Endothelial cell of umbilical vein (primary cell): Measurements from ENCODE around the gene TBCD. TPM values are rescaled to one million over a fixed set of nuclear protein-coding genes. Genes with fewer than 3 reads are reported as not detected.

Experiments
- BruUV-seq: library from RNA; stranded (reverse); fragments of 400-500 nt; replicated peaks from 2 replicates; lab custom pipeline; 2021; lab: Mats Ljungman, UMichigan
- CTCF ChIA-PET: fragments of 300-600, 350-600 bp; sonication (Branson Sonifier 250); formaldehyde crosslinking; loops from one replicate; lab custom pipeline; 2021; ENCODE audit warnings: antibody characterized with exemption, inconsistent platforms; lab: Charles Lee
- POLR2A ChIA-PET: fragments of 300-600, 350-600 bp; sonication (Branson Sonifier 250); formaldehyde crosslinking; loops from one replicate; lab custom pipeline; 2021; ENCODE audit warnings: antibody characterized with exemption, inconsistent platforms; lab: Charles Lee
- DNase-seq: peaks from one replicate; pipeline ENCODE4 v3.0.0-alpha.2; 2011; ENCODE audit warnings: low read depth, low spot score
- FAIRE-seq: peaks from 2 replicates; lab custom pipeline; 2011; peaks lifted over from hg19 to GRCh38; lab: Jason Lieb, UNC
- H2AFZ ChIP-seq: 2 replicates; pipeline ENCODE4 v1.6.0; 2012; ENCODE audit warnings: low read depth, low read length, control low read depth, inconsistent platforms
- H3K27ac ChIP-seq: 2 replicates; pipeline ENCODE4 v1.5.1; 2011; ENCODE audit warnings: low read depth, mild to moderate bottlenecking, control low read depth, low read length, moderate library complexity; ENCODE audit not compliant: insufficient read depth
- H3K27me3 ChIP-seq, 2 experiments: 2 replicates each; pipeline versions ENCODE4 v1.6.0 to v1.6.1; 2011; ENCODE audit warnings: low read length in 2 of 2, mixed read lengths in 1 of 2; ENCODE audit not compliant: control insufficient read depth in 2 of 2, insufficient read depth in 2 of 2
- H3K36me3 ChIP-seq, 2 experiments: 2 replicates in 1 of 2; 3 replicates in 1 of 2; pipeline ENCODE4 v1.5.1; 2011; ENCODE audit warnings: low read length in 2 of 2, mild to moderate bottlenecking in 1 of 2, moderate library complexity in 1 of 2; ENCODE audit not compliant: control insufficient read depth in 2 of 2, insufficient read depth in 2 of 2; ENCODE audit errors: extremely low read depth in 1 of 2
- H3K4me1 ChIP-seq: 3 replicates; pipeline ENCODE4 v1.5.1; 2011; ENCODE audit warnings: mild to moderate bottlenecking, low read length; ENCODE audit not compliant: control insufficient read depth, insufficient read depth; ENCODE audit errors: extremely low read depth
- H3K4me2 ChIP-seq: 2 replicates; pipeline ENCODE4 v1.6.1; 2011; ENCODE audit warnings: low read length, control low read depth, mixed read lengths; ENCODE audit not compliant: insufficient read depth
- H3K4me3 ChIP-seq, 3 experiments: fragments of 200-600 bp in 1 of 3; sonication (generic), shearing (Covaris generic) in 1 of 3; replicated peaks in 1 of 3; 2 replicates each; pipeline ENCODE4 v1.5.1; 2011 to 2016; ENCODE audit warnings: control low read depth in 3 of 3, low read length in 3 of 3, mild to moderate bottlenecking in 2 of 3, inconsistent platforms in 1 of 3, low read depth in 1 of 3, moderate library complexity in 1 of 3; ENCODE audit not compliant: insufficient read depth in 1 of 3
- H3K79me2 ChIP-seq: 2 replicates; pipeline ENCODE4 v1.6.0; 2012; ENCODE audit warnings: low read length, inconsistent platforms; ENCODE audit not compliant: control insufficient read depth, insufficient read depth
- H3K9ac ChIP-seq: replicated peaks from 2 replicates; pipeline ENCODE3; 2011; ENCODE audit warnings: low read length, control low read depth; ENCODE audit not compliant: insufficient read depth; ENCODE audit errors: extremely low read depth
- H3K9me1 ChIP-seq: replicated peaks from 3 replicates; pipeline ENCODE4 v1.6.0; 2011; ENCODE audit warnings: mild to moderate bottlenecking, low read length; ENCODE audit not compliant: control insufficient read depth, insufficient read depth; ENCODE audit errors: extremely low read depth
- H3K9me3 ChIP-seq: replicated peaks from 2 replicates; pipeline ENCODE4 v1.5.1; 2012; ENCODE audit warnings: low read length, inconsistent platforms; ENCODE audit not compliant: control insufficient read depth, insufficient read depth
- H4K20me1 ChIP-seq: replicated peaks from 2 replicates; pipeline ENCODE3; 2011; ENCODE audit warnings: mild to moderate bottlenecking, low read length; ENCODE audit not compliant: control insufficient read depth, insufficient read depth; ENCODE audit errors: extremely low read depth
- EZH2 ChIP-seq: IDR thresholded peaks from 2 replicates; pipeline ENCODE4 v1.6.1; 2012; ENCODE audit warnings: borderline replicate concordance, low read depth, mild to moderate bottlenecking, moderate library complexity, low read length, inconsistent platforms; ENCODE audit not compliant: severe bottlenecking
- FOS ChIP-seq: IDR thresholded peaks from 2 replicates; pipeline ENCODE4 v1.6.1; 2011; ENCODE audit warnings: mild to moderate bottlenecking, low read length, moderate library complexity, borderline replicate concordance; ENCODE audit not compliant: insufficient read depth
- GATA2 ChIP-seq: IDR thresholded peaks from 2 replicates; pipeline ENCODE4 v1.7.0; 2011; ENCODE audit warnings: low read depth, mild to moderate bottlenecking, moderate library complexity, mixed read lengths, low read length; ENCODE audit not compliant: insufficient read length, insufficient read depth
- JUN ChIP-seq: IDR thresholded peaks from 2 replicates; pipeline ENCODE4 v1.6.1; 2011; ENCODE audit warnings: borderline replicate concordance, low read depth; ENCODE audit not compliant: insufficient read length, insufficient read depth
- MYC ChIP-seq: IDR thresholded peaks from one replicate; pipeline ENCODE4 v1.6.1; 2011; ENCODE audit warnings: mild to moderate bottlenecking, low read depth, low read length
- POLR2A ChIP-seq: IDR thresholded peaks from 2 replicates; pipeline ENCODE4 v1.6.1; 2012; ENCODE audit warnings: low read depth, mild to moderate bottlenecking, control low read depth, low read length
- dilution Hi-C: fragments of 300-500 bp; cut with MboI; formaldehyde crosslinking; loops from one replicate; pipeline ENCODE4 v1.15.0; 2019; ENCODE audit warnings: low sequenced_read_pairs; ENCODE audit not compliant: extremely low pct_ligation_motif_present
- intact Hi-C: fragments of 100-400 bp; cut with micrococcal nuclease; formaldehyde crosslinking; loops from one replicate; pipeline ENCODE4 v1.10.0; 2022
- polyA plus RNA-seq, 4 experiments: library from polyadenylated mRNA; depleted of rRNA in 3 of 4; stranded (reverse) in 3 of 4; unstranded in 1 of 4; fragments of >200 nt; gene quantifications; 2 replicates each; pipeline versions ENCODE4 v1.2.1 to v1.2.3, GENCODE V29; 2011 to 2012; ENCODE audit warnings: missing spikeins in 1 of 4
- total RNA-seq: library from RNA; stranded (reverse); gene quantifications from 2 replicates; pipeline ENCODE4 v1.2.3, GENCODE V29; 2021
- TF ChIP-seq, protein P1 (sequence below), 2 donors: IDR thresholded peaks; 1 replicate in 1 of 2; 2 replicates in 1 of 2; pipeline ENCODE4 v1.5.1; 2011; ENCODE audit warnings: low read length in 2 of 2, mild to moderate bottlenecking in 2 of 2, moderate library complexity in 2 of 2, control low read depth in 1 of 2, inconsistent platforms in 1 of 2, low read depth in 1 of 2; ENCODE audit not compliant: insufficient read depth in 1 of 2; ENCODE audit errors: extremely low read depth in 1 of 2
- TF ChIP-seq, protein P2 (sequence below): IDR thresholded peaks from 2 replicates; pipeline ENCODE4 v1.6.1; 2011; ENCODE audit not compliant: insufficient read depth, insufficient read length

The TBCD gene
- total and polyA plus RNA-seq, 2 donors (not counting 3 experiments of a cell fraction or from before 2014, with no cell fraction given) = 121 to 145 TPM

- CTCF ChIA-PET = interaction anchor here (0.8 to 2.4 kb wide), 5 partner anchors 10 to 79 kb away, joined by 3 to 8 read pairs (median 4); no protein-coding TSS in a partner anchor
- H3K9me1 ChIP-seq = no peaks in the 10 kb centered on the region
- no peak overlapping the region for H2AFZ ChIP-seq
- no peak overlapping the region for H3K27ac ChIP-seq
- BruUV-seq = no TSS peak
- TF ChIP-seq POLR2A (no peak), MYC (no peak), JUN (no peak), FOS (no peak), GATA2 (no peak), EZH2 (no peak)
- TF ChIP-seq, protein P1, sequence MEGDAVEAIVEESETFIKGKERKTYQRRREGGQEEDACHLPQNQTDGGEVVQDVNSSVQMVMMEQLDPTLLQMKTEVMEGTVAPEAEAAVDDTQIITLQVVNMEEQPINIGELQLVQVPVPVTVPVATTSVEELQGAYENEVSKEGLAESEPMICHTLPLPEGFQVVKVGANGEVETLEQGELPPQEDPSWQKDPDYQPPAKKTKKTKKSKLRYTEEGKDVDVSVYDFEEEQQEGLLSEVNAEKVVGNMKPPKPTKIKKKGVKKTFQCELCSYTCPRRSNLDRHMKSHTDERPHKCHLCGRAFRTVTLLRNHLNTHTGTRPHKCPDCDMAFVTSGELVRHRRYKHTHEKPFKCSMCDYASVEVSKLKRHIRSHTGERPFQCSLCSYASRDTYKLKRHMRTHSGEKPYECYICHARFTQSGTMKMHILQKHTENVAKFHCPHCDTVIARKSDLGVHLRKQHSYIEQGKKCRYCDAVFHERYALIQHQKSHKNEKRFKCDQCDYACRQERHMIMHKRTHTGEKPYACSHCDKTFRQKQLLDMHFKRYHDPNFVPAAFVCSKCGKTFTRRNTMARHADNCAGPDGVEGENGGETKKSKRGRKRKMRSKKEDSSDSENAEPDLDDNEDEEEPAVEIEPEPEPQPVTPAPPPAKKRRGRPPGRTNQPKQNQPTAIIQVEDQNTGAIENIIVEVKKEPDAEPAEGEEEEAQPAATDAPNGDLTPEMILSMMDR (IDR thresholded peaks at IDR 0.05; ENCODE audit: extremely low read depth in 1 of 2, insufficient read depth in 1 of 2, low read depth in 1 of 2, low read length in 2 of 2) = no peak
- TF ChIP-seq, protein P2, sequence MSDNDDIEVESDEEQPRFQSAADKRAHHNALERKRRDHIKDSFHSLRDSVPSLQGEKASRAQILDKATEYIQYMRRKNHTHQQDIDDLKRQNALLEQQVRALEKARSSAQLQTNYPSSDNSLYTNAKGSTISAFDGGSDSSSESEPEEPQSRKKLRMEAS = no peak
- no peak for FAIRE-seq
- no peaks in the 10 kb centered on the region for H3K79me2 ChIP-seq
- intact Hi-C loops (no loop called here), dilution Hi-C loops (no loop called here)
- H3K9ac ChIP-seq = no peak overlapping the region
- H3K4me1 ChIP-seq = no peaks in the 10 kb centered on the region
- no peaks in the 10 kb centered on the region for H3K27me3 ChIP-seq
- DNase-seq = no peak
- no peaks in the 10 kb centered on the region for H4K20me1 ChIP-seq
- POLR2A ChIA-PET = no interaction called here
- no peaks in the 10 kb centered on the region for H3K36me3 ChIP-seq
- no peak overlapping the region for H3K4me3 ChIP-seq
- no peaks in the 10 kb centered on the region for H3K9me3 ChIP-seq
- no peak overlapping the region for H3K4me2 ChIP-seq
These were observed 86.7 kb downstream of the TBCD start for GRCh38 chr17:82838386-82839063.
